HepG2 (cell line): ENCODE measurements around the gene AKAP1. TPM values are rescaled to one million over a fixed set of nuclear protein-coding genes. Genes with fewer than 3 reads are reported as not detected.
A peak's percentile ranks its signal among the peaks of the same experiment; 100 is the strongest.

Experiments
- GLI4 ChIP-seq: sonication (generic); formaldehyde crosslinking; IDR thresholded peaks from 2 replicates; pipeline ENCODE4 v1.5.1; 2020; ENCODE audit warnings: missing genetic modification reagents, mild to moderate bottlenecking, moderate library complexity, borderline replicate concordance
- HOXD1 ChIP-seq: sonication (generic); formaldehyde crosslinking; IDR thresholded peaks from 2 replicates; pipeline ENCODE4 v1.5.0; 2020; ENCODE audit warnings: missing genetic modification reagents
- IKZF4 ChIP-seq: sonication (generic); formaldehyde crosslinking; IDR thresholded peaks from 2 replicates; pipeline ENCODE4 v1.5.1; 2020; ENCODE audit warnings: borderline replicate concordance, mild to moderate bottlenecking, low read depth, missing genetic modification reagents; ENCODE audit errors: not compliant biosample characterization
- JDP2 ChIP-seq: sonication (generic); formaldehyde crosslinking; IDR thresholded peaks from 2 replicates; pipeline ENCODE4 v1.8.1; 2022; ENCODE audit warnings: missing genetic modification reagents, borderline replicate concordance
- KAT2B ChIP-seq: fragments of 150-350 bp; IDR thresholded peaks from 2 replicates; pipeline ENCODE4 v1.6.1; 2014; ENCODE audit warnings: low read depth, low read length, borderline replicate concordance
- KDM2A ChIP-seq: sonication (generic); formaldehyde crosslinking; IDR thresholded peaks from 2 replicates; pipeline ENCODE4 v1.4.0; 2020; ENCODE audit warnings: low read depth, missing genetic modification reagents, borderline replicate concordance
- KDM5B ChIP-seq: sonication (generic); formaldehyde crosslinking; IDR thresholded peaks from 2 replicates; pipeline ENCODE4 v1.4.0; 2020; ENCODE audit warnings: missing genetic modification reagents, mild to moderate bottlenecking, borderline replicate concordance
- MAF1 ChIP-seq: sonication (generic); formaldehyde crosslinking; IDR thresholded peaks from 2 replicates; pipeline ENCODE4 v1.5.0; 2020; ENCODE audit warnings: missing genetic modification reagents, borderline replicate concordance
- MXI1 ChIP-seq: IDR thresholded peaks from 3 replicates; pipeline ENCODE4 v1.6.1; 2012; ENCODE audit warnings: low read depth, low read length, inconsistent platforms, borderline replicate concordance
- NKX3-1 ChIP-seq: sonication (generic); formaldehyde crosslinking; IDR thresholded peaks from 2 replicates; pipeline ENCODE4 v1.5.0; 2020; ENCODE audit warnings: missing genetic modification reagents
- SATB2 ChIP-seq: sonication (generic); formaldehyde crosslinking; IDR thresholded peaks from 2 replicates; pipeline ENCODE4 v1.5.0; 2020; ENCODE audit warnings: missing genetic modification reagents
- SP2 ChIP-seq: sonication (generic); formaldehyde crosslinking; IDR thresholded peaks from 2 replicates; pipeline ENCODE4 v1.5.1; 2020; ENCODE audit warnings: mild to moderate bottlenecking, missing genetic modification reagents
- TEF ChIP-seq: sonication (generic); formaldehyde crosslinking; IDR thresholded peaks from 2 replicates; pipeline ENCODE4 v1.5.0; 2020; ENCODE audit warnings: missing genetic modification reagents
- U2AF1 ChIP-seq: fragments of 200-400 bp; formaldehyde crosslinking; optimal IDR thresholded peaks from 2 replicates; pipeline ENCODE3; 2017; ENCODE audit warnings: mild to moderate bottlenecking, low read depth, low read length
- USF2 ChIP-seq, 2 experiments: sonication (generic) in 1 of 2; formaldehyde crosslinking in 1 of 2; IDR thresholded peaks; 2 replicates each; pipeline versions ENCODE4 v1.5.1 to v1.6.1; 2011 to 2020; ENCODE audit warnings: borderline replicate concordance in 1 of 2, low read depth in 1 of 2, low read length in 1 of 2, mild to moderate bottlenecking in 1 of 2, missing genetic modification reagents in 1 of 2, moderate library complexity in 1 of 2
- ZNF274 ChIP-seq: sonication (generic); formaldehyde crosslinking; IDR thresholded peaks from 2 replicates; pipeline ENCODE4 v1.5.1; 2020; ENCODE audit warnings: mild to moderate bottlenecking, missing genetic modification reagents
- ZNF44 ChIP-seq: sonication (generic); formaldehyde crosslinking; IDR thresholded peaks from 2 replicates; pipeline ENCODE4 v1.5.1; 2020; ENCODE audit warnings: mild to moderate bottlenecking, missing genetic modification reagents
- ZNF816 ChIP-seq: sonication (generic); formaldehyde crosslinking; IDR thresholded peaks from 2 replicates; pipeline ENCODE4 v1.8.0; 2022; ENCODE audit warnings: missing genetic modification reagents, mild to moderate bottlenecking, borderline replicate concordance
- polyA plus RNA-seq, 8 experiments: library from polyadenylated mRNA; depleted of rRNA in 3 of 8; stranded (reverse) in 7 of 8; unstranded in 1 of 8; fragments of >200 nt; fragmentation: Illumina TruSeq in 4 of 8; extraction: Trizol in 4 of 8; gene quantifications; 2 replicates each; pipeline versions ENCODE4 v1.2.1 to v1.2.3, GENCODE V29; 2011 to 2016; ENCODE audit warnings: low read depth in 4 of 8, missing spikeins in 1 of 8, mixed read lengths in 1 of 8; ENCODE audit not compliant: insufficient read depth in 1 of 8
- total RNA-seq, 5 experiments: library from RNA; depleted of rRNA; stranded (reverse); fragments of >200 nt; fragmentation: Illumina TruSeq; extraction: Trizol; gene quantifications; 2 replicates each; pipeline ENCODE4 v1.2.3, GENCODE V29; 2016; ENCODE audit warnings: low read depth in 1 of 5
- TF ChIP-seq, protein P1 (sequence below), 2 experiments: sonication (generic) in 1 of 2; formaldehyde crosslinking in 1 of 2; IDR thresholded peaks; 2 replicates each; pipeline versions ENCODE4 v1.4.0 to v1.6.1; 2018 to 2020; ENCODE audit warnings: missing genetic modification reagents in 2 of 2, borderline replicate concordance in 1 of 2, low read depth in 1 of 2, mild to moderate bottlenecking in 1 of 2, missing biosample characterization in 1 of 2
- TF ChIP-seq, protein P2 (sequence below): sonication (generic); formaldehyde crosslinking; IDR thresholded peaks from 2 replicates; pipeline ENCODE4 v1.4.0; 2020; ENCODE audit warnings: missing genetic modification reagents
- TF ChIP-seq, protein P3 (sequence below): IDR thresholded peaks from 2 replicates; pipeline ENCODE4 v1.6.1; 2016

AKAP1 gene
- total and polyA plus RNA-seq, 2 of the 13 experiments (the other 11 are each of a cell fraction or from before 2014, with no cell fraction given), result 101 to 131 TPM

DNA sequence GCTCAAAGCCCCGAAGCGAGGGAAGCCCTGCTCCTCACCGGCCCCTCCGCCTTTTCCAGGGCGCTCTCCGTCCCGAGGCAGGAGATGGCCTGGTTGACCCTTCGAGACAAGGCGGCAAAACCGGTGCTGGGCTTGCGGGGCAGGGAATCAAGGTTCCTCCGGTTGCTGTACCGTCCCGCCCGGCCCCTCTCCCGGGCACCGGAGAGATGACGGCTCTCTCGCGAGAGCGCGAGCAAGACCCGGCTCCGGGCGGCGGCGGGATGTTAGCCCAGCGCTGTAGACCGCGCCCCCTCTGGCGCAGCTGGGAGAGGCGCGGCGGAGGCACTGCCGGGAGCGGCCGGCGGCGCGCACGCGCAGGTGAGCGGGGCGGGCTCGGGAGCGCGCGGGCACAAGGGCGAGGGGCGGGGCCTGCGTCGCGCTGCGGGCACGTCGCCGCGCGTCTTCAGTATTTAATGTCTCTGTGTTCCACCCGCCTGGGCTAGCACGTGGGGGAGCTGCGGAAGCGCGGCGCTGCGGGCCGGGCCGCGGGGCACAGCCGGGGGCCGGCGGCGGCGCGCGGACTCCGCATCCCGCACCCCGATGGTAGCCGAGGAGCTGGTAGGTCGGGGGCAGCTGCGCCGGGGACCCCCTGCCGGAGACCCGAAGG is at the start of gene AKAP1 (continued):
- TF ChIP-seq U2AF1 (no peak), ZNF274 (CRISPR knock-in tag) (peak; percentile 81; the same call in 1 of the 2 replicates), KDM2A (CRISPR knock-in tag) (peak; percentile 90), GLI4 (CRISPR knock-in tag) (no peak), KAT2B (no peak), SP2 (no peak), NKX3-1 (CRISPR knock-in tag) (no peak), TEF (CRISPR knock-in tag) (peak; percentile 34; the same call in 1 of the 2 replicates), JDP2 (no peak), IKZF4 (CRISPR knock-in tag) (peak; percentile 39), ZNF816 (CRISPR knock-in tag) (peak; percentile 68; the same call in 1 of the 2 replicates), ZNF44 (CRISPR knock-in tag) (no peak), MXI1 (peak; percentile 88), USF2 (IDR thresholded peaks at IDR 0.05; ENCODE audit: low read depth, low read length) (no peak), USF2 (CRISPR knock-in tag; IDR thresholded peaks at IDR 0.05; ENCODE audit: borderline replicate concordance) (no peak), MAF1 (peak; percentile 54; the same call in 1 of the 2 replicates), KDM5B (CRISPR knock-in tag) (peak; percentile 59; the same call in 1 of the 2 replicates), HOXD1 (CRISPR knock-in tag) (peak; percentile 73; the same call in 1 of the 2 replicates), SATB2 (CRISPR knock-in tag) (peak; percentile 80; the same call in 1 of the 2 replicates)
- TF ChIP-seq, protein P1, sequence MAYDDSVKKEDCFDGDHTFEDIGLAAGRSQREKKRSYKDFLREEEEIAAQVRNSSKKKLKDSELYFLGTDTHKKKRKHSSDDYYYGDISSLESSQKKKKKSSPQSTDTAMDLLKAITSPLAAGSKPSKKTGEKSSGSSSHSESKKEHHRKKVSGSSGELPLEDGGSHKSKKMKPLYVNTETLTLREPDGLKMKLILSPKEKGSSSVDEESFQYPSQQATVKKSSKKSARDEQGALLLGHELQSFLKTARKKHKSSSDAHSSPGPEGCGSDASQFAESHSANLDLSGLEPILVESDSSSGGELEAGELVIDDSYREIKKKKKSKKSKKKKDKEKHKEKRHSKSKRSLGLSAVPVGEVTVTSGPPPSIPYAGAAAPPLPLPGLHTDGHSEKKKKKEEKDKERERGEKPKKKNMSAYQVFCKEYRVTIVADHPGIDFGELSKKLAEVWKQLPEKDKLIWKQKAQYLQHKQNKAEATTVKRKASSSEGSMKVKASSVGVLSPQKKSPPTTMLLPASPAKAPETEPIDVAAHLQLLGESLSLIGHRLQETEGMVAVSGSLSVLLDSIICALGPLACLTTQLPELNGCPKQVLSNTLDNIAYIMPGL (CRISPR knock-in tag; IDR thresholded peaks at IDR 0.05; ENCODE audit: borderline replicate concordance in 1 of 2, low read depth in 1 of 2), result peak in 1 of 2 experiments; percentile 87; a peak in 2 of 4 replicates
- TF ChIP-seq, protein P2, sequence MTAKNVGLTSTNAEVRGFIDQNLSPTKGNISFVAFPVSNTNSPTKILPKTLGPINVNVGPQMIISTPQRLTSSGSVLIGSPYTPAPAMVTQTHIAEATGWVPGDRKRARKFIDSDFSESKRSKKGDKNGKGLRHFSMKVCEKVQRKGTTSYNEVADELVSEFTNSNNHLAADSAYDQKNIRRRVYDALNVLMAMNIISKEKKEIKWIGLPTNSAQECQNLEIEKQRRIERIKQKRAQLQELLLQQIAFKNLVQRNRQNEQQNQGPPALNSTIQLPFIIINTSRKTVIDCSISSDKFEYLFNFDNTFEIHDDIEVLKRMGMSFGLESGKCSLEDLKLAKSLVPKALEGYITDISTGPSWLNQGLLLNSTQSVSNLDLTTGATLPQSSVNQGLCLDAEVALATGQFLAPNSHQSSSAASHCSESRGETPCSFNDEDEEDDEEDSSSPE (CRISPR knock-in tag), result peak; percentile 86
- TF ChIP-seq, protein P3, sequence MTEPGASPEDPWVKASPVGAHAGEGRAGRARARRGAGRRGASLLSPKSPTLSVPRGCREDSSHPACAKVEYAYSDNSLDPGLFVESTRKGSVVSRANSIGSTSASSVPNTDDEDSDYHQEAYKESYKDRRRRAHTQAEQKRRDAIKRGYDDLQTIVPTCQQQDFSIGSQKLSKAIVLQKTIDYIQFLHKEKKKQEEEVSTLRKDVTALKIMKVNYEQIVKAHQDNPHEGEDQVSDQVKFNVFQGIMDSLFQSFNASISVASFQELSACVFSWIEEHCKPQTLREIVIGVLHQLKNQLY (CRISPR knock-in tag), result no peak; the same call in 1 of the 2 replicates
